Cardiac muscle cell (in vitro differentiated cells and primary cell): ENCODE results near the gene PIPOX. TPM values are rescaled to one million over a fixed set of nuclear protein-coding genes. Genes with fewer than 3 reads are reported as not detected.
A peak's percentile ranks its signal among the peaks of the same experiment; 100 is the strongest.

Experiments used
- DNase-seq, 2 donors: peaks; one replicate each; pipeline versions ENCODE4 v3.0.0 to v3.0.0-alpha.2; 2010 to 2017; ENCODE audit warnings: low read depth in 1 of 2, low spot score in 1 of 2
- H3K27ac ChIP-seq: fragments of 200-600 bp; sonication (generic); 2 replicates; pipeline ENCODE4 v1.5.1; 2016
- H3K27me3 ChIP-seq: fragments of 200-600 bp; sonication (generic); 2 replicates; pipeline ENCODE4 v1.6.0; 2016; ENCODE audit warnings: control low read depth
- H3K36me3 ChIP-seq: fragments of 200-600 bp; sonication (generic); 2 replicates; pipeline ENCODE4 v1.5.1; 2016; ENCODE audit warnings: control low read depth
- H3K4me1 ChIP-seq: fragments of 200-600 bp; sonication (generic); 2 replicates; pipeline ENCODE4 v1.8.1; 2017; ENCODE audit warnings: low read depth, mild to moderate bottlenecking, mixed run types
- H3K4me3 ChIP-seq: fragments of 200-600 bp; sonication (generic); 2 replicates; pipeline ENCODE4 v1.5.1; 2016; ENCODE audit warnings: mild to moderate bottlenecking
- H3K9me3 ChIP-seq: fragments of 200-600 bp; sonication (generic); 2 replicates; pipeline ENCODE4 v1.5.1; 2017; ENCODE audit warnings: low read depth, mild to moderate bottlenecking, control low read depth
- CTCF ChIP-seq: IDR thresholded peaks from 2 replicates; pipeline ENCODE4 v1.5.1; 2012; ENCODE audit warnings: low read depth, mild to moderate bottlenecking, low read length
- polyA plus RNA-seq: library from polyadenylated mRNA; unstranded; fragments of >200 nt; fragmentation: Nextera tagmentation; extraction: Ambion mirVana; gene quantifications from 2 replicates; pipeline ENCODE4 v1.2.1, GENCODE V29; 2016
- total RNA-seq: library from RNA; depleted of rRNA; stranded (reverse); fragments of >200 nt; gene quantifications from 2 replicates; pipeline ENCODE4 v1.2.3, GENCODE V29; 2016

PIPOX gene
- total and polyA plus RNA-seq, 2 experiments from 2014 or later = 5.3 to 6.5 TPM

- Histone ChIP-seq H3K9me3 (no peaks in the 10 kb centered on the region), H3K27ac (no peak overlapping the region), H3K4me3 (no peak overlapping the region), H3K4me1 (no peaks in the 10 kb centered on the region), H3K36me3 (no peaks in the 10 kb centered on the region), H3K27me3 (peaks cover 1% of the 10 kb centered on the region)
- TF ChIP-seq CTCF = no peak
- no peak for DNase-seq
Observed at GRCh38 chr17:29012535-29012934, 30.4 kb upstream of the PIPOX start.

GRCh38 chr17:29014716-29015115 lies 28.2 kb upstream of the PIPOX start:
- H3K4me1 ChIP-seq = no peaks in the 10 kb centered on the region
- TF ChIP-seq CTCF = no peak
- H3K27me3 ChIP-seq = peaks cover 4% of the 10 kb centered on the region
- H3K36me3 ChIP-seq = no peaks in the 10 kb centered on the region
- no peak overlapping the region for H3K4me3 ChIP-seq
- H3K27ac ChIP-seq = no peak overlapping the region
- no peak for DNase-seq
- H3K9me3 ChIP-seq = no peaks in the 10 kb centered on the region

- peaks cover 4% of the 10 kb centered on the region for H3K27me3 ChIP-seq
- no peaks in the 10 kb centered on the region for H3K36me3 ChIP-seq
- H3K27ac ChIP-seq = no peak overlapping the region
- H3K4me3 ChIP-seq = no peak overlapping the region
- H3K9me3 ChIP-seq = no peaks in the 10 kb centered on the region
- DNase-seq = no peak
- TF ChIP-seq CTCF = no peak
- no peaks in the 10 kb centered on the region for H3K4me1 ChIP-seq
Observed at GRCh38 chr17:29016345-29017210, 26.4 kb upstream of the PIPOX start.

- no peaks in the 10 kb centered on the region for H3K9me3 ChIP-seq
- H3K4me3 ChIP-seq = no peak overlapping the region
- H3K36me3 ChIP-seq = no peaks in the 10 kb centered on the region
- no peak for TF ChIP-seq CTCF
- no peak overlapping the region for H3K27ac ChIP-seq
- no peak for DNase-seq
- peaks cover 6% of the 10 kb centered on the region for H3K27me3 ChIP-seq
- peaks cover 7% of the 10 kb centered on the region for H3K4me1 ChIP-seq
Observed at GRCh38 chr17:29018788-29019474, 24.0 kb upstream of the PIPOX start.

- Histone ChIP-seq H3K27me3 (peaks cover 6% of the 10 kb centered on the region), H3K4me3 (no peak overlapping the region), H3K36me3 (no peaks in the 10 kb centered on the region), H3K4me1 (peaks cover 7% of the 10 kb centered on the region), H3K27ac (no peak overlapping the region), H3K9me3 (no peaks in the 10 kb centered on the region)
- peak in 1 of 2 donors; percentile 36 for DNase-seq
- TF ChIP-seq CTCF = no peak
Observed at GRCh38 chr17:29019475-29020181, 23.3 kb upstream of the PIPOX start.
